ENCODE results near the gene FBXL17. TPM values are rescaled to one million over a fixed set of nuclear protein-coding genes. Genes with fewer than 3 reads are reported as not detected.
A peak's percentile ranks its signal among the peaks of the same experiment; 100 is the strongest.

FBXL17 gene
- total RNA-seq, 1 donor from 2014 or later, result 15.9 TPM

GRCh38 chr5:108387758-108388157, 5.9 kb upstream of the FBXL17 start:
- DNase-seq (ENCODE audit: low spot score, unreplicated experiment), result no peak
- Mint-ChIP-seq H3K4me1 (ENCODE audit: low read depth) (peaks cover 8% of the 10 kb centered on the region), H3K9me3 (ENCODE audit: low read depth) (no peaks in the 10 kb centered on the region), H3K27me3 (no peaks in the 10 kb centered on the region), H3K4me3 (ENCODE audit: low read depth) (no peak overlapping the region), H3K27ac (no peak overlapping the region), H3K36me3 (ENCODE audit: insufficient read depth) (no peaks in the 10 kb centered on the region)
- TF ChIP-seq CTCF (IDR thresholded peaks at IDR 0.05; ENCODE audit: unreplicated experiment), result no peak

GRCh38 chr5:108386345-108387061, 4.6 kb upstream of the FBXL17 start:
- DNase-seq (ENCODE audit: low spot score, unreplicated experiment), result no peak
- H3K36me3 Mint-ChIP-seq (ENCODE audit: insufficient read depth), result no peaks in the 10 kb centered on the region
- no peak overlapping the region for H3K4me3 Mint-ChIP-seq (ENCODE audit: low read depth)
- H3K27ac Mint-ChIP-seq, result peak overlapping the region; percentile 53
- TF ChIP-seq CTCF (IDR thresholded peaks at IDR 0.05; ENCODE audit: unreplicated experiment), result no peak
- no peaks in the 10 kb centered on the region for H3K9me3 Mint-ChIP-seq (ENCODE audit: low read depth)
- H3K4me1 Mint-ChIP-seq (ENCODE audit: low read depth), result peaks cover 10% of the 10 kb centered on the region
- H3K27me3 Mint-ChIP-seq, result no peaks in the 10 kb centered on the region

GRCh38 chr5:108384741-108385140, 2.8 kb upstream of the FBXL17 start:
- Mint-ChIP-seq H3K36me3 (ENCODE audit: insufficient read depth) (no peaks in the 10 kb centered on the region), H3K9me3 (ENCODE audit: low read depth) (no peaks in the 10 kb centered on the region), H3K4me3 (ENCODE audit: low read depth) (no peak overlapping the region), H3K4me1 (ENCODE audit: low read depth) (peaks cover 12% of the 10 kb centered on the region), H3K27ac (no peak overlapping the region), H3K27me3 (no peaks in the 10 kb centered on the region)
- no peak for DNase-seq (ENCODE audit: low spot score, unreplicated experiment)
- TF ChIP-seq CTCF (IDR thresholded peaks at IDR 0.05; ENCODE audit: unreplicated experiment), result no peak

GRCh38 chr5:108382784-108383330, 959 bp upstream of the FBXL17 start:
- Mint-ChIP-seq H3K4me1 (ENCODE audit: low read depth) (peaks cover 25% of the 10 kb centered on the region), H3K27me3 (no peaks in the 10 kb centered on the region), H3K36me3 (ENCODE audit: insufficient read depth) (no peaks in the 10 kb centered on the region), H3K27ac (peak overlapping the region; percentile 81), H3K4me3 (ENCODE audit: low read depth) (peak overlapping the region; percentile 87), H3K9me3 (ENCODE audit: low read depth) (no peaks in the 10 kb centered on the region)
- TF ChIP-seq CTCF (IDR thresholded peaks at IDR 0.05; ENCODE audit: unreplicated experiment), result no peak
- no peak for DNase-seq (ENCODE audit: low spot score, unreplicated experiment)

- Mint-ChIP-seq H3K27me3 (no peaks in the 10 kb centered on the region), H3K9me3 (ENCODE audit: low read depth) (peaks cover 4% of the 10 kb centered on the region), H3K36me3 (ENCODE audit: insufficient read depth) (peaks cover 4% of the 10 kb centered on the region), H3K4me1 (ENCODE audit: low read depth) (peaks cover 23% of the 10 kb centered on the region), H3K27ac (peak overlapping the region; percentile 94), H3K4me3 (ENCODE audit: low read depth) (peak overlapping the region; percentile 87)
- peak; percentile 32 for DNase-seq (ENCODE audit: low spot score, unreplicated experiment)
- peak; percentile 14 for TF ChIP-seq CTCF (IDR thresholded peaks at IDR 0.05; ENCODE audit: unreplicated experiment)
These were observed 446 bp downstream of the FBXL17 start for GRCh38 chr5:108381350-108381953.
